Activated CD8-positive, alpha-beta T cell treated with anti-CD3 and anti-CD28 coated beads for 36 hours (primary cell): ENCODE results near the gene OGFOD2. TPM values are rescaled to one million over a fixed set of nuclear protein-coding genes. Genes with fewer than 3 reads are reported as not detected.

ENCODE experiments used
- ATAC-seq: fragments of 200-7000 bp; cut with Tn5 transposase; one replicate; pipeline ENCODE4 v1.10.0; 2021; ENCODE audit warnings: mild to moderate bottlenecking, moderate library complexity
- CTCF ChIA-PET: fragments of 350-600 bp; sonication (Branson Sonifier 250); formaldehyde crosslinking; loops from one replicate; lab custom pipeline; 2021; ENCODE audit warnings: antibody characterized with exemption; lab: Charles Lee
- POLR2A ChIA-PET: fragments of 350-600 bp; sonication (Branson Sonifier 250); formaldehyde crosslinking; loops from one replicate; lab custom pipeline; 2021; ENCODE audit warnings: antibody characterized with exemption; lab: Charles Lee
- DNase-seq: peaks from one replicate; pipeline ENCODE4 v3.0.0-alpha.2; 2020
- H3K27ac Mint-ChIP-seq: one replicate; pipeline ENCODE4 v1.8.0; 2021; ENCODE audit warnings: mild to moderate bottlenecking, mixed read lengths
- H3K27me3 Mint-ChIP-seq: one replicate; pipeline ENCODE4 v1.8.0; 2021; ENCODE audit warnings: mixed read lengths
- H3K36me3 Mint-ChIP-seq: one replicate; pipeline ENCODE4 v1.8.0; 2021; ENCODE audit warnings: low read depth, mixed read lengths
- H3K4me1 Mint-ChIP-seq: one replicate; pipeline ENCODE4 v1.8.0; 2021; ENCODE audit warnings: low read depth, mixed read lengths
- H3K4me3 Mint-ChIP-seq: one replicate; pipeline ENCODE4 v1.8.0; 2021; ENCODE audit warnings: mild to moderate bottlenecking, moderate library complexity, mixed read lengths
- H3K9me3 Mint-ChIP-seq: one replicate; pipeline ENCODE4 v1.8.0; 2021; ENCODE audit warnings: mixed read lengths
- intact Hi-C: fragments of 100-400 bp; cut with micrococcal nuclease; formaldehyde crosslinking; loops from one replicate; pipeline ENCODE4 v1.10.0; 2022
- total RNA-seq, 2 experiments: library from RNA; stranded (reverse); gene quantifications; one replicate each; pipeline ENCODE4 v1.2.3, GENCODE V29; 2021
- TF ChIP-seq, protein P1 (sequence below): fragments of 200-600 bp; IDR thresholded peaks from one replicate; pipeline ENCODE4 v1.8.0; 2022; ENCODE audit warnings: antibody characterized with exemption, mild to moderate bottlenecking

The OGFOD2 gene
- total RNA-seq, 2 experiments from 2014 or later = 27.1 to 31.5 TPM

DNA sequence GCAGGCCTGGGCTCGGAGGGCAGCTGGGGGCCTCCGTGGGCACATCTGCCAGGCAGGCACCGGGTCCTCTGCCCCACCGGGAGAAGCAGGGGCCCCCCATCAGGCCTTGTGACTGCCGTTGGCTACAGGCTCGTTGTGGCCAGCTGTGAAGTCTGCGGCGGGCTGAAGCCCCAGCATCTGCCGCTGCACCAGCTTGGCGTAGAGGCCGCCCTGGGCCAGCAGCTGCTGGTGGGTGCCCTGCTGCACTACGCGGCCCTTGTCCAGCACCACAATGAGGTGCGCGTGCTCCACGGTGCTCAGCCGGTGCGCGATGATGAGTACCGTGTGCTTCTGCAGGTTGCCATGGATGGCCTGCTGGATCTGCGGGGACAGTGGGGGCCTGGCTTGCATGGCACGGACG lies 45.2 kb upstream of the OGFOD2 start:
- Mint-ChIP-seq H3K27me3 (no peaks in the 10 kb centered on the region), H3K4me1 (peaks cover 9% of the 10 kb centered on the region), H3K9me3 (no peaks in the 10 kb centered on the region), H3K27ac (no peak overlapping the region), H3K36me3 (no peaks in the 10 kb centered on the region), H3K4me3 (no peak overlapping the region)
- ChIA-PET CTCF (interaction anchor here (1.2 kb wide), 1 partner anchor 56 kb away, joined by 3 read pairs; no protein-coding TSS in a partner anchor), POLR2A (interaction anchor here (1.6 to 1.8 kb wide), 2 partner anchors 14 to 32 kb away, joined by 4 to 5 read pairs; no protein-coding TSS in a partner anchor)
- TF ChIP-seq, protein P1, sequence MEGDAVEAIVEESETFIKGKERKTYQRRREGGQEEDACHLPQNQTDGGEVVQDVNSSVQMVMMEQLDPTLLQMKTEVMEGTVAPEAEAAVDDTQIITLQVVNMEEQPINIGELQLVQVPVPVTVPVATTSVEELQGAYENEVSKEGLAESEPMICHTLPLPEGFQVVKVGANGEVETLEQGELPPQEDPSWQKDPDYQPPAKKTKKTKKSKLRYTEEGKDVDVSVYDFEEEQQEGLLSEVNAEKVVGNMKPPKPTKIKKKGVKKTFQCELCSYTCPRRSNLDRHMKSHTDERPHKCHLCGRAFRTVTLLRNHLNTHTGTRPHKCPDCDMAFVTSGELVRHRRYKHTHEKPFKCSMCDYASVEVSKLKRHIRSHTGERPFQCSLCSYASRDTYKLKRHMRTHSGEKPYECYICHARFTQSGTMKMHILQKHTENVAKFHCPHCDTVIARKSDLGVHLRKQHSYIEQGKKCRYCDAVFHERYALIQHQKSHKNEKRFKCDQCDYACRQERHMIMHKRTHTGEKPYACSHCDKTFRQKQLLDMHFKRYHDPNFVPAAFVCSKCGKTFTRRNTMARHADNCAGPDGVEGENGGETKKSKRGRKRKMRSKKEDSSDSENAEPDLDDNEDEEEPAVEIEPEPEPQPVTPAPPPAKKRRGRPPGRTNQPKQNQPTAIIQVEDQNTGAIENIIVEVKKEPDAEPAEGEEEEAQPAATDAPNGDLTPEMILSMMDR = no peak
- DNase-seq (no peak), ATAC-seq (no peak)
- intact Hi-C loops = no loop called here

DNA sequence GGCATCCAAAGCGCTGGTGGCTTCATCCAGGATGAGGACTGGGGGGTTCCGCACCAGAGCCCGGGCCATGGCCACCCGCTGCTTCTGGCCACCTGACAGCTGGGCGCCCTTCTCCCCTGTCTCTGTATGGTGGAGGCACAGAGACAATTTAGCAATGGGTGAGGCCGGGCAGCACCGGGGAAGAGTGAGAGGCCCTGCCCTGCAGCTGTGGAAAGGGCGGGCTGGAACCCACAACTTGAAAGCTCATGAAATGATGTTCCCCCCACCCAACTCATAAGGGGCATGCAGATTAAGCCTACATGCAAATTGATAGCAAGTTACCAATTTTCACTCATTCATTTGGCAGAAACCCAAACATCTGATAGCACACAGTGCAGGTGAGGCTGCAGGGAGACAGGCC lies 42.8 kb upstream of the OGFOD2 start:
- POLR2A ChIA-PET = interaction anchor here (1.1 kb wide), 1 partner anchor 36 kb away, joined by 3 read pairs; no protein-coding TSS in a partner anchor
- no peak overlapping the region for H3K27ac Mint-ChIP-seq
- TF ChIP-seq, protein P1 = no peak
- CTCF ChIA-PET = no interaction called here
- H3K9me3 Mint-ChIP-seq = no peaks in the 10 kb centered on the region
- no peak for ATAC-seq
- H3K36me3 Mint-ChIP-seq = no peaks in the 10 kb centered on the region
- H3K4me3 Mint-ChIP-seq = no peak overlapping the region
- DNase-seq = no peak
- H3K27me3 Mint-ChIP-seq = no peaks in the 10 kb centered on the region
- intact Hi-C loops = no loop called here
- H3K4me1 Mint-ChIP-seq = peaks cover 6% of the 10 kb centered on the region

DNA sequence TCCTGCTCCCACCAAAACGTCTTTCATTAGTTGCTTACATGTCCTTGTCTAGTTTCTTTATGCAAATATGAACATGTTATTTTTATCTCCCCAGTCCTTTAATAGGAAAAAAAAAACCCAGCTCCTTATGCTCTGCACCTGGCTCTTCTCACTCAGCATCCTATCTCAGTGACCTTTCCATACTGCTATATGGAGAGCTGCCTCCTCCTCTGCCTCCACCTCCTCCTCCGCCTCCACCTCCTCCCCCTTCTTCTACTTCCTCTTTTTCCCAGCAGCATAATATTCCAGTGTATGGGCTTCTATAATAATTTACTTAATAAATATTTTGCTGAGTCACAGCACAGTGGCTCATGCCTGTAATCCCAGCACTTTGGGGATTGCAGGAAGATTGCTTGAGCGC lies 40.3 kb upstream of the OGFOD2 start:
- POLR2A ChIA-PET = interaction anchor here (1.1 kb wide), 2 partner anchors 26 to 64 kb away, joined by 3 read pairs; no protein-coding TSS in a partner anchor

DNA sequence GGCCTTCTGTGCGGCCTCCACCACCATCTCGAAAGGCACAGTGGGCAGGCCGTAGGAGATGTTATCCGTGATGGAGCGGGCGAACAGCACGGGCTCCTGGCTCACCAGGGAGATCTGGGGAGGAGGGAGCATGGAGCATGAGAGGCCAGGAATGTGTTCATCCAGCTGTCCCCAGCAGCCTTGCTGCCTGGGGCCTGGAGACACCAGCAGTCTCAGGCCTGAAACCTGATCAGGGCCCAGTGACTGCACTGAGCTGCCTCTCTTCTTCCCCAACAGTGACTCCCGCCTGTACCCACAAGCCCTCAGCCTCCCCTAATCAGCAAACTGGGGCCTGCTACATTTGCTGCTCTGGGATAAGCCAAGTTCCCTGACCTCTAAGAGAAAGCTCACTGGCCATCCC lies 39.7 kb upstream of the OGFOD2 start:
- Mint-ChIP-seq H3K9me3 (no peaks in the 10 kb centered on the region), H3K4me1 (no peaks in the 10 kb centered on the region), H3K27ac (no peak overlapping the region), H3K27me3 (no peaks in the 10 kb centered on the region), H3K4me3 (no peak overlapping the region), H3K36me3 (no peaks in the 10 kb centered on the region)
- POLR2A ChIA-PET = no interaction called here
- DNase-seq (no peak), ATAC-seq (no peak)
- intact Hi-C loops = no loop called here
- CTCF ChIA-PET = no interaction called here
- TF ChIP-seq, protein P1 = no peak

More for the DNA sequence above, 40.3 kb upstream of the OGFOD2 start:
- CTCF ChIA-PET = no interaction called here
- Mint-ChIP-seq H3K4me1 (no peaks in the 10 kb centered on the region), H3K27ac (no peak overlapping the region), H3K36me3 (no peaks in the 10 kb centered on the region), H3K9me3 (no peaks in the 10 kb centered on the region), H3K4me3 (no peak overlapping the region), H3K27me3 (no peaks in the 10 kb centered on the region)
- DNase-seq (no peak), ATAC-seq (no peak)
- TF ChIP-seq, protein P1 = no peak
- intact Hi-C loops = no loop called here

DNA sequence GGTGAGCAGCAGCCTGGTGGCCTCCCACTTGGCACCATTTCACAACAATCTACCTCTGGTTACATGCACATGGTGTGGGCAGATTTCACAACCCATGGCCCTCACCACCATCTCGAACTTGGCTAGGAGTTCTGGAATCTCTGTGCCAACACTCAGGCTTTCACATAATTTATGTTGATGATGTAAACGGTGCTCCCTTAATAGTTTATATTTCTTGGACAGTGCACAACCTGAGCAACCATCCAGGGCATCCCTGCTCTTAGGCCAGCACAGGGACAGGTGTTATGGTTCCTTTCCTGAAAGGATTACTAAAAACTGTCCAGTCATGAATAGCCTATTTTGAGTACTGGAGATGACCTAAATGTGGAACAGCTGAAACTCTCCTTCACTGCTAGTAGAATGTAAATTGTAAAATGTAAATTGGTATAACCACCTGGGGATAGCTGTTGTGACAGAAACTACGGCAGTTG lies 37.4 kb upstream of the OGFOD2 start:
- Mint-ChIP-seq H3K27ac (no peak overlapping the region), H3K4me3 (no peak overlapping the region), H3K4me1 (no peaks in the 10 kb centered on the region), H3K27me3 (no peaks in the 10 kb centered on the region), H3K9me3 (no peaks in the 10 kb centered on the region), H3K36me3 (no peaks in the 10 kb centered on the region)
- TF ChIP-seq, protein P1 = no peak
- intact Hi-C loops = no loop called here
- POLR2A ChIA-PET = no interaction called here
- CTCF ChIA-PET = no interaction called here
- DNase-seq (no peak), ATAC-seq (no peak)
